Stimulated activated naive CD8-positive, alpha-beta T cell treated with anti-CD3 and anti-CD28 coated beads, Interleukin-15, amount 100 ng/mL, for 72 hours (primary cell): ENCODE measurements around the gene ITGA6.
"Not testable (repeated sequence)": the region's sequence is repeated elsewhere in the genome, so short reads cannot be mapped to it uniquely, and the experiment has no call there.

Experiments
- ATAC-seq: fragments of 150-1000 bp; cut with Tn5 transposase; 2 replicates; pipeline ENCODE4 v1.10.0; 2021; ENCODE audit warnings: mild to moderate bottlenecking, moderate library complexity
- DNase-seq, 2 donors: peaks; one replicate each; pipeline ENCODE4 v3.0.0; 2021 to 2022
- H3K27ac Mint-ChIP-seq, 2 donors: one replicate each; pipeline ENCODE4 v1.8.0; 2022; ENCODE audit warnings: mild to moderate bottlenecking in 2 of 2, mixed read lengths in 2 of 2, moderate library complexity in 2 of 2
- H3K27me3 Mint-ChIP-seq: one replicate; pipeline ENCODE4 v1.8.0; 2022; ENCODE audit warnings: mixed read lengths
- H3K4me1 Mint-ChIP-seq: one replicate; pipeline ENCODE4 v1.8.0; 2022; ENCODE audit warnings: mild to moderate bottlenecking, mixed read lengths
- H3K4me3 Mint-ChIP-seq, 2 donors: one replicate each; pipeline ENCODE4 v1.8.0; 2022; ENCODE audit warnings: mild to moderate bottlenecking in 2 of 2, mixed read lengths in 2 of 2, moderate library complexity in 1 of 2
- H3K9me3 Mint-ChIP-seq, 2 donors: one replicate each; pipeline ENCODE4 v1.8.0; 2022; ENCODE audit warnings: mixed read lengths in 2 of 2

ITGA6 gene

DNA sequence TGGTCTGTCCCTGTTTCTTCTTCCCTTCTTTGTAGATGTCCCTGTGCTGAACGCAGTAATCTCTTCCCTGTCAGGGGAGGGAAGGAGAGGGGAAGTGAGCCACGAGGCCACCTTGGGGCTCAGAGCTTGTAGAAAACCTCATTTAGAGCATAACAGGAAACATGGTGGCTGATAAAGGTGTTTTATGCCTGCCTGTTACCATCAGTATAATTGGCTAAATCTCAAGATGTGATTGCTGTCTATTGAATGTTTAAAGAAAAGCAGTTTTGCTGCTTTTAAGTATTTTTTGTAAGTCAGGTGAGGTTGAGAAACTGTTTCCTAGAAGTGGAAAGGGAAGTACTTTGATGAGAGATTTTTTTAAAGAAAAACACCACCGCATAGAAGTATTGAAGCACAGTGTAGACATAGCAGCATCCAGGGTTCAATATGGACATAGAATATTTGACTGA, 68.8 kb downstream of the ITGA6 start:
- Mint-ChIP-seq H3K4me3 (peak overlapping the region; percentile 70 to 71), H3K4me1 (peaks cover 61% of the 10 kb centered on the region), H3K27ac (peak overlapping the region; percentile 98 to 99), H3K9me3 (no peaks in the 10 kb centered on the region), H3K27me3 (no peaks in the 10 kb centered on the region)
- ATAC-seq (peak; percentile 64), DNase-seq (no peak)

DNA sequence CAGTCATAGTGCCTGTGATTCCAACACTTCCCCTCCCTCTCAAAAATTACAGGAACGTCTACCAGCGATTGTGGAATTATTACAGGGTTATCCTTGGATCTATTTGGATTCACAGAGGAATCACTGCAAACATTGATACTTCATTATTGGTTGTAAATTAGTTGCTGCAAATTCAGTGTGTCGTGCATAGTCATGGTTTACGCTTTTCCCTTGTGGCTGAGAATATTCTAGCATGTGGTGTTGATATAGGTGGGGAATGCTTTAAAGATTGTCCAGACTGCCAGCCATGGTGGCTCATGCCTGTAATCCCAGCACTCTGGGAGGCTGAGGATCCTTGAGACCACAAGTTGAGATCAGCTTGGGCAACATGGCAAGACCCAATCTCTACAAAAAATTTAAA, 79.8 kb downstream of the ITGA6 start:
- no peaks in the 10 kb centered on the region for H3K27me3 Mint-ChIP-seq
- no peak overlapping the region for H3K27ac Mint-ChIP-seq
- ATAC-seq (no peak), DNase-seq (no peak)
- H3K4me1 Mint-ChIP-seq, result peaks cover 28% of the 10 kb centered on the region
- peaks cover 0 to under 1% of the 10 kb centered on the region in 2 donors for H3K9me3 Mint-ChIP-seq
- H3K4me3 Mint-ChIP-seq, result no peak overlapping the region

DNA sequence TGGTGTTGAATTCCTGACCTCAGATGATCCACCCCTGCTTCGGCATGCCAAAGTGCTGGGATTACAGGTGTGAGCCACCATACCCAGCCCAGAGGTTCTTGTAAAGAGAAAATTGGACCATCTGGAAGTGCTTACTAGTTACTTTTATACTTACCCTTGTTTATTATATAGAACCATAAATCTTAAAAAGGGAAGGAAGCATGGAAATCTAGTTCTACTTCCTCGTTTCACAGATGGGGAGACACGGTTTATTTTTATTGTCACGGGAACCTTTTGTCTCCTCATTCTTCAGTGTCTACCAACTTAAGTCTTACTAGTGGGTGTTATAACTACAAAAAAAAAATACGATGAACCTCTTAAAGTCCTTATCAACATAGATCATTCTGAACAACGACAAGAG, 82.7 kb downstream of the ITGA6 start:
- ATAC-seq, result no peak
- DNase-seq, result no peak
- Mint-ChIP-seq H3K4me3 (peak overlapping the region; percentile 13 to 50), H3K27ac (no peak overlapping the region), H3K4me1 (peaks cover 13% of the 10 kb centered on the region), H3K27me3 (no peaks in the 10 kb centered on the region), H3K9me3 (peaks cover 13 to 20% of the 10 kb centered on the region in 2 donors)

DNA sequence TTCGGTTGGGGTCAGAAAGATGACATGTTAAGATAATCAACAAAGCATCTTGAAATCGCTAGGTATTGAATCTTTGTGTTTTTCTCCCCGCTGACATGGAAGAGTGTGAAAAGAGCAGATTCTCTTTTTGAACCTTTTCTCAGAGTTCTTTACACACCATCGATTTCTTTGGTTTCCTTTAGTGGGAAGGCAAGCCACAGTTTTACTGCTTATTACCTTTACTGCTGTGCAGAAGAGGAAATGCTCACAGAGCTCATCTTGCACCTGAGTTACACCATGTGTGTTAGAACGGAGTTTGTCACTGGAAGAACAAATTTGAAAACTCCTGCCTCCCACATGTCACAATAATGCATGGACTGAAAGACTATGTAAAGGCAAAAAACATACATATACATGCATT, 83.2 kb downstream of the ITGA6 start:
- H3K27me3 Mint-ChIP-seq, result no peaks in the 10 kb centered on the region
- peaks cover 13% of the 10 kb centered on the region for H3K4me1 Mint-ChIP-seq
- H3K4me3 Mint-ChIP-seq, result peak overlapping the region; percentile 13 to 50
- peak overlapping the region in 1 of 2 donors; percentile 16 for H3K27ac Mint-ChIP-seq
- DNase-seq, result no peak
- peaks cover 13 to 20% of the 10 kb centered on the region in 2 donors for H3K9me3 Mint-ChIP-seq
- ATAC-seq, result peak; percentile 60

DNA sequence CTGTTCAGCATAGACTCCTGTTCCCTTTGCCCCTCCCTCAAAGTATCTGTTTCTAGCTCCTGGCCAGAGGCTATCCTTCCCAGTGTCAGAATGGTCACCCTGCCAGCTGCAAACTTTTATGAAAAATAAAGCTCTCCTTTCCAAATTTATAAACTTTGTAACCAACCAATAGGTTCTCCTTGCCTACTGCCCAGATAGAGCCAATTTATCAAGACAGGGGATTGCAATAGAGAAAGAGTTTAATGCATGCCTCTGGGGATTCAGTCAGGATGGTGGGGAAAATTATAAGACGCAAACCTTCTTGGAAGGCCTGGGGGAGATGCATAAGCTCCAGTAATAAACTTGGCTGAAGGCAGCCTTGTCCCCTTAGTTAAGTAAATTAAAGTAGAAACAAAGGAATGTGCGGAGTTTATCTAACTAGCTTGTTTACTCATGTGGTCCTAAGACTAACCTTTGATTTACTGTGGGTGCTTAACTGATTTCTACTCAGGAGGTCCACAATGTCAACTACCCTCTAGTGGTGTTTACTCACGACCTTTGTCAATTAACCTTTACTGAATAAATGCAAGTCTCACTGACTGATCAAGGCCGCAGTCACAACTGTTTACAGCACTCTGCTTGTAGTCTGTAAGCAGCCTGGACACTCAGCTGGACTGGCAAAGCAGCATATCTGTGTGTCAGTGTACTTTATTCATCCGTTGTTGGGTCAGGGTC, 85.6 kb downstream of the ITGA6 start:
- Mint-ChIP-seq H3K27me3 (no peaks in the 10 kb centered on the region), H3K27ac (no peak overlapping the region), H3K4me3 (no peak overlapping the region)

DNA sequence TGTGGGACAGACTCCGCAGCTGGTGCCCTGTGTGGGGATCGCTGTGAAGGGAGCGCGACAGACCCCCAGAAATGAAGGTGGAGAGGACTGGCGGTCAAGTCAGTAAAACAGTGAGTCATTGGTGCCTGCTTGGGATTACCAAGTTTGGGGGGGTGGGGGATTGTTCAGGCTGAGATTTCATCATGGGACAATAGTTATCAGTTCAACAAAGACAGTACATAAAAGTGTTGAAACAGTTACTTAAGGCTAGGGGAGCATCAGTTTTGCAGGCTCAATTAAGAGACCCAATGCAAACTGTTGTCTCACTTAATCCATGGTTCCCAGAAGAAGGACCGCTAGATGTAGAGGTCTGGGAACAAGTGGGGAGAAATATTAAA, 86.1 kb downstream of the ITGA6 start:
- peaks cover 19 to 30% of the 10 kb centered on the region in 2 donors for H3K9me3 Mint-ChIP-seq
- DNase-seq (no peak), ATAC-seq (no peak)
- no peak overlapping the region for H3K27ac Mint-ChIP-seq
- H3K4me3 Mint-ChIP-seq, result no peak overlapping the region
- H3K27me3 Mint-ChIP-seq, result no peaks in the 10 kb centered on the region
- peaks cover 18% of the 10 kb centered on the region for H3K4me1 Mint-ChIP-seq

More for the DNA sequence above, 85.6 kb downstream of the ITGA6 start:
- Mint-ChIP-seq H3K4me1 (peaks cover 18% of the 10 kb centered on the region), H3K9me3 (peaks cover 14 to 29% of the 10 kb centered on the region in 2 donors)
- no peak for ATAC-seq
- no peak for DNase-seq

DNA sequence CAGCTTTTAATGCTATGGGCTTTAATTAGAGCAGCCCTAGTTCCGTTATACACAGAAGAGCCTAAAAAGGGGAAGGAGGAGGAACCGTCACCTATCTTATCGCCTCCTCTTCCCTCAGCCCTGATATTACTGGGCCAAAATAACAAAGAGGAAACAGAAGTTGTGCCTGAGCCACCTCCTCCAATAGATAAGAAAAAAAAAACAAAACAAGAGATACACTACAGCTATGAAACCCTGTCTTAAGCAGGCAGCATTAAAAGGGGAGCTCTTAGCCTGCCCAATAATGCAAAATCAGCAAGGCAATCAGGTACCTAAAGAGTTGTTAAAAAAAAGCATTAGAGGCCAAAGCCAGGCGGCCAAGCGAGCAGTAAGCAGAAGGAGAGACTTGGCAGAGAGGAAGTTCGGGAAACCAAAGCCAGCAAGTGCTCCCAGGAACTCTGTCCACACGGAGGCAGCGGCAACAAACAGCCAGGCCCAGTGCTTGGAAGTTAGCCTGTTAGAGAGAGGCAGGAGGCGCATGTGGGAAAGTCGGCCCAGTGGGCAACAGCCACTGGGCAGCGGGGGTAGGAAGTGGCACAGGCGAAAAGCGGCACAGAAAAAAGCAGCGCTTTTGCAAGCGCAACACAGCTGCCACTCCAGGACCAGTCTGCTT, 86.7 kb downstream of the ITGA6 start:
- DNase-seq (no peak), ATAC-seq (no peak)
- Mint-ChIP-seq H3K4me3 (no peak overlapping the region), H3K4me1 (peaks cover 18% of the 10 kb centered on the region), H3K27ac (no peak overlapping the region), H3K9me3 (peaks cover 23 to 36% of the 10 kb centered on the region in 2 donors), H3K27me3 (no peaks in the 10 kb centered on the region)

DNA sequence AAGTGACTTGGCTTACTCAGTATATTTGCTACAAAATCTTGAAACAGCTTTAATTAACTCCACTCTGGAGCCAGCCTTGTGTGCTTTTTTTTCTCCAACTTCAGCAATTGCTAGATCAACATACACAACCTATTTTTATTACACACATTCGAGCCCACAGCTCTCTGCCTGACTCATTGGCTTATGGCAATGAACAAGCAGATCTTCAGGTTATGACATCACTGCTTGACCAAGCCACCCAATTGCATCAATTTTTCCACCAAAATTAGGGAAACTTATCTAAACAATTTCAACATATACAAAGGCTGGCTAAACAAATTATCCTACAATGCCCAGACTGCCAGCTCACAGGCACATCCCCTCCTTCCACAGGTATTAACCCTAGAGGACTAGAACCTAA, 88.9 kb downstream of the ITGA6 start:
- DNase-seq (no peak), ATAC-seq (no peak)
- Mint-ChIP-seq H3K9me3 (peaks cover 37 to 58% of the 10 kb centered on the region in 2 donors), H3K27me3 (no peaks in the 10 kb centered on the region), H3K27ac (no peak overlapping the region), H3K4me1 (peaks cover 6% of the 10 kb centered on the region), H3K4me3 (no peak overlapping the region)

DNA sequence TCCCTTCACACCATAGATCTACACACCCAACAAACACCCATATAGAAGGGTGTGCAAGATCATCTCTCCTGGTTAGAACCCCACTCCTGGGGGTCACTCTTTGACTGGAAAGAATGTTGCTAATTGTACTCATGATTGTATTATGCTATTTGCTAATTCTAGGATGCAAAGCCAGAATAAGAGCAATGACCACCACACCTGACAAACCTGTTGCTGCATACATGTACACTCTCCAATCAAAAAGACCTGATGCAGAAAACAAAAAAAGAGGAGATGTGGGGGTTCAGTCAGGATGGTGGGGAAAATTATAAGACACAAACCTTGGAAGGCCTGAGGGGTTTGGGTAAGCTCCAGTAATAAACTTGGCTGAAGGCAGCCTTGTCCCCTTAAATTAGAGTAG, 91.6 kb downstream of the ITGA6 start:
- no peak for ATAC-seq
- Mint-ChIP-seq H3K27me3 (no peaks in the 10 kb centered on the region), H3K27ac (no peak overlapping the region), H3K4me3 (no peak overlapping the region), H3K9me3 (peaks cover 26 to 43% of the 10 kb centered on the region in 2 donors), H3K4me1 (peaks cover 5% of the 10 kb centered on the region)
- DNase-seq, result no peak

DNA sequence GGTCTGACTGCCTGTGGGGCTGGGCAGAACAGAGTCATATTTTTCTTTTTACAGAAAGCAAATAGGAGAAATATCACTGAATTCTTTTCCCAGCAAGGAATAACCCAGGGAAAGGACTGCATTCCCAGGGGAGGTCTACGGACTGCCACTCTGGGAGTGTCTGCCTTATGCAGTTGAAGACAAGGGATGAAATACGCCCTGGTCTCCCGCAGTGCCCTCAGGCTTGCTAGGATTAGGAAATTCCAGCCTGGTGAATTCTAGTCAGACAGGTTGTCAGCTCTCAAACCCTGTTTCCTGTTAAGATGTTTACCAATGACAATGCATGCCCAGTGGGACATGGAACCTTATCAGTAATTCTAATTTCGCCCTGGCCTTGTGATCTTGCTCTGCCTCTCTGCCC, 98.2 kb downstream of the ITGA6 start:
- Mint-ChIP-seq H3K4me1 (no peaks in the 10 kb centered on the region), H3K27ac (no peak overlapping the region), H3K4me3 (no peak overlapping the region), H3K27me3 (no peaks in the 10 kb centered on the region), H3K9me3 (peaks cover 37 to 41% of the 10 kb centered on the region in 2 donors)
- DNase-seq, result no peak
- ATAC-seq, result no peak

DNA sequence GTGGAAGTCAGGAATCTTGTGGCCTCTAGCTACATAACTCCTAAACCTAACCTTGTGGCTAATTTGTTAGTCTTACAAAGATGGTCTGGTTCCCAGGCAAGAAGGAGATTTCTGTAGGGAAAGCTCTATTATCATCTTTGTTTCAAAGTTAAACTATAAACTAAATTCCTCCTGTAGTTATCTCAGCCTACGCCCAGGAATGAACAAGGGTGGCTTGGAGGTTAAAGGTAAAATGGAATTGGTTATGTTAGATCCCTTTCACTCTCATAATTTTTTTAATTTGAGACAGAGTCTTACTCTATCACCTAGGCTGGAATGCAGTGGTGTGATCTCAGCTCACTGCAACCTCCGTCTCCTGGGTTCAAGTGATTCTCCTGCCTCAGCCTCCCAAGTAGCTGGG, 103.9 kb downstream of the ITGA6 start:
- no peak overlapping the region for H3K27ac Mint-ChIP-seq
- peaks cover 5% of the 10 kb centered on the region for H3K4me1 Mint-ChIP-seq
- no peak for ATAC-seq
- peaks cover 25 to 57% of the 10 kb centered on the region in 2 donors for H3K9me3 Mint-ChIP-seq
- no peak for DNase-seq
- no peaks in the 10 kb centered on the region for H3K27me3 Mint-ChIP-seq
- no peak overlapping the region for H3K4me3 Mint-ChIP-seq

DNA sequence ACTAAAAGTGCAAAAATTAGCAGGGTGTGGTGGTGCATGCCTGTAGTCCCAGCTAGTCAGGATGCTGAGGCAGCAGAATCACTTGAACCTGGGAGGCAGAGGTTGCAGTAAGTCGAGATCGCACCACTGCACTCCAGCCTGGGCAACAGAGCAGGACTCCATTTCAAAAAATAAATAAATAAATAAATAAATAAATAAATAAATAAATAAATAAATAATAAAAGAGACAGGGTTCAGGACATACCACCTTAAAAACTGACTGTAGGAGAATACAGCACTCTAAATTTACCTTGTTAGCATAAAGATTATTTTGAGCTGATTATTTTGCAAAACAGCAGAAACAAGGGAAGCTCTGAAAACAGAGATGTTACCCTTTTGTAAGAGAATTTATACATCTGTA, 105.1 kb downstream of the ITGA6 start:
- not testable (repeated sequence) for H3K27me3 Mint-ChIP-seq, H3K27ac Mint-ChIP-seq, H3K4me1 Mint-ChIP-seq, ATAC-seq, DNase-seq, H3K4me3 Mint-ChIP-seq
- H3K9me3 Mint-ChIP-seq, result peaks cover 21 to 61% of the 10 kb centered on the region in 2 donors

DNA sequence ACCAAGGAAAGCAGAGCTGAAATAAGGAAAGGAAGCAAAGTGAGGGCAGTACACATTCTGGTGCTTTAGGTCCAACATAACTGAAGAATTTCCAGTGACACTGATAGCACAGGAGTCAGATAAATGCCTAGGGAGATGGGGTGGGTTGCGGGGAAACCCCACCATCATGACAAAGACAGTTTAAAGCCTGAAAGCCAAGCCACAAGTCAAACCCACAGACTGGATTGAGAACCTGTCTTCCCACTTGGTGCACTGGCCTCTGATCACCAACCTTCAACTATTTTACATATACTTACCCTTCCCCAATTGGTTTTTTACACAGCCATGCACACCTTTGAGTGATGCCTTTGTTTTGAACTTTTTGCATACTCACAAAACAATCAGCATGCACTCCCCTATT, 106.3 kb downstream of the ITGA6 start:
- Mint-ChIP-seq H3K9me3 (peaks cover 21 to 61% of the 10 kb centered on the region in 2 donors), H3K4me3 (no peak overlapping the region), H3K27me3 (no peaks in the 10 kb centered on the region)

DNA sequence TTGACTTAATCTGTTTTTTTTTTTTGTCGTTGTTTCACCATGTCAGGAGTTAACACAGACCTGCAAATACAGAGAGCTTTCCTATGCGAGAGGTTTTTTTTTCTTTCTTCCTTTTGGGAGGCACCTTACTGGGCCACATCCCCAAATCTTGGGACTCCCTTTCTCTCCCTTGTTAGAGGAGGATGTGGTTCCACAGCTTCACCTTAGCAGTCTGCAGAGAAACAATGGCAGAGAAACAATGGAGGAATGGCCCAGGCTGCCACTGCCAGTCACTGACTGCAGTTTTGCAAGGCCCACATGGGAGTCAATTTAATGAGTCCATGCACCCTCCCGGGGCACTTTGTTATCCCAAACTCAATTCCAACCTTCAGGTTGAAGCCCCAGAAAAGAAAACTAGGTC, 107.7 kb downstream of the ITGA6 start:
- Mint-ChIP-seq H3K9me3 (peaks cover 20 to 58% of the 10 kb centered on the region in 2 donors), H3K4me1 (peaks cover 5% of the 10 kb centered on the region), H3K4me3 (no peak overlapping the region), H3K27ac (no peak overlapping the region), H3K27me3 (no peaks in the 10 kb centered on the region)
- ATAC-seq, result no peak
- DNase-seq, result no peak

More for the DNA sequence above, 106.3 kb downstream of the ITGA6 start:
- ATAC-seq (no peak), DNase-seq (no peak)
- peaks cover 5% of the 10 kb centered on the region for H3K4me1 Mint-ChIP-seq
- H3K27ac Mint-ChIP-seq, result no peak overlapping the region

DNA sequence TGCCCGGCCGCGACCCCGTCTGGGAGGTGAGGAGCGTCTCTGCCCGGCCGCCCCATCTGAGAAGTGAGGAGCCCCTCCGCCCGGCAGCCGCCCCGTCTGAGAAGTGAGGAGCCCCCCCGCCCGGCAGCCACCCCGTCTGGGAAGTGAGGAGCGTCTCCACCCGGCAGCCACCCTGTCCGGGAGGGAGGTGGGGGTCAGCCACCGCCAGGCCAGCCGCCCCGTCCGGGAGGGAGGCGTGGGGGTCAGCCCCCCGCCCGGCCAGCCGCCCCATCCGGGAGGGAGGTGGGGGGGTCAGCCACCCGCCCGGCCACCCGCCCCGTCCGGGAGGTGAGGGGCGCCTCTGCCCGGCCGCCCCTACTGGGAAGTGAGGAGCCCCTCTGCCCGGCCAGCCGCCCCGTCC, 110.5 kb downstream of the ITGA6 start:
- not testable (repeated sequence) for DNase-seq, ATAC-seq, H3K4me1 Mint-ChIP-seq, H3K4me3 Mint-ChIP-seq, H3K27ac Mint-ChIP-seq, H3K27me3 Mint-ChIP-seq
- peaks cover 13 to 54% of the 10 kb centered on the region in 2 donors for H3K9me3 Mint-ChIP-seq

DNA sequence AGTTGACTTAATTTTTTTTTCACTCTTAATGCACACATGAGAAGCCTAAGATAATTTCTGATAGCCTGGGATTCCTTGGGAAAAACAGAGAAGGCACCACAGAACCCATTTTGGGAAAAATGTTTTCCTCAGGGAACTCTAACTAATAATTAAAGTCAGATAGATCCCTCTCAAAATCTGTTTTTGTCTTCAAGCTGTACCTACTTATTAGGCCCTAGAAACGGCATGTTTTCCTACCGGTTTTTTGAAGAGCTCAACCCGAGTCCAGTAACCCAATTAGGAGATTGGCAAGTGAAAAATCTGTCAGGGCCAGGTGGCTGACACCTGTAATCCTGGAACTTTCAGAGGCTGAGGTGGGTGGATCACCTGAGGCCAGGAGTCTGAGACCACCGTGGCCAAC, 112.4 kb downstream of the ITGA6 start:
- H3K4me1 Mint-ChIP-seq, result no peaks in the 10 kb centered on the region
- no peak for DNase-seq
- no peak overlapping the region for H3K4me3 Mint-ChIP-seq
- no peaks in the 10 kb centered on the region for H3K27me3 Mint-ChIP-seq
- no peak for ATAC-seq
- no peak overlapping the region for H3K27ac Mint-ChIP-seq
- peaks cover 20 to 50% of the 10 kb centered on the region in 2 donors for H3K9me3 Mint-ChIP-seq
